ENCODE data around the gene RAP1GAP2.

RAP1GAP2 gene

DNA sequence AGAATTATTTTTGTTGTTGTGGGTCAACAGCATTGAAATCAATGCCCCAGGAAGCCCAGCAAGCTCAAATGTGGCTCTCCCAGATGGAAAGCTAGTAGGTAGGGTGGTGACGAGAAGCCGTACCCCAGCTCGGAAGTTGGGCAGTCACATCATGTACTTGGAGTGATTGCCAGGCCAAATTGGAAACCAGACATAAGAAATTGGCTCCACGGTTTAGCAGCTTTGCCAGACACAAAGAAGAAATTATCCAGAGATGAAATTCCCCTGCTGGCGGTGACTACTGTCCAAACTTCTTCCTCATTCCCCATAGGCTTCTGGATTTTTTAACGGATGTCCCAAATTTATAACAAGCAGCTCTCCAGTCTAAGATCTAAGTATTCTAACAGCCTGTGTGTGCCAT, 171.3 kb downstream of the RAP1GAP2 start:
- no peak for TF ChIP-seq ZNF23 (tag by site-specific recombination; IDR thresholded peaks at IDR 0.05; ENCODE audit: borderline replicate concordance)
- TF ChIP-seq ZNF239 (tag by site-specific recombination; IDR thresholded peaks at IDR 0.05): no peak
- TF ChIP-seq, protein P1, sequence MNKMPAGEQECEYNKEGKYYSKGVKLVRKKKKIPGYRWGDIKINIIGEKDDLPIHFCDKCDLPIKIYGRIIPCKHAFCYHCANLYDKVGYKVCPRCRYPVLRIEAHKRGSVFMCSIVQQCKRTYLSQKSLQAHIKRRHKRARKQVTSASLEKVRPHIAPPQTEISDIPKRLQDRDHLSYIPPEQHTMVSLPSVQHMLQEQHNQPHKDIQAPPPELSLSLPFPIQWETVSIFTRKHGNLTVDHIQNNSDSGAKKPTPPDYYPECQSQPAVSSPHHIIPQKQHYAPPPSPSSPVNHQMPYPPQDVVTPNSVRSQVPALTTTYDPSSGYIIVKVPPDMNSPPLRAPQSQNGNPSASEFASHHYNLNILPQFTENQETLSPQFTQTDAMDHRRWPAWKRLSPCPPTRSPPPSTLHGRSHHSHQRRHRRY (tag by site-specific recombination; IDR thresholded peaks at IDR 0.05): no peak
- TF ChIP-seq ZSCAN30 (tag by site-specific recombination; IDR thresholded peaks at IDR 0.05): no peak
- POLR2A ChIA-PET: no interaction called here
- Histone ChIP-seq H3K4me3 (ENCODE audit: low read depth, low read length) (no peak overlapping the region), H3K27ac (ENCODE audit: extremely low read depth, low read depth, low read length) (no peak overlapping the region), H3K4me1 (ENCODE audit: control insufficient read depth, insufficient read depth, low read length) (no peaks in the 10 kb centered on the region), H3K9me3 (ENCODE audit: control insufficient read depth, insufficient read depth, low read depth, low read length) (no peaks in the 10 kb centered on the region), H3K36me3 (ENCODE audit: control insufficient read depth in 2 of 2, insufficient read depth in 1 of 2, low read length in 2 of 2) (no peaks in the 10 kb centered on the region)
- CTCF ChIA-PET: interaction anchor here (0.6 to 1.1 kb wide), 3 partner anchors 31 to 859 kb away, joined by 3 to 4 read pairs (median 4); no protein-coding TSS in a partner anchor

DNA sequence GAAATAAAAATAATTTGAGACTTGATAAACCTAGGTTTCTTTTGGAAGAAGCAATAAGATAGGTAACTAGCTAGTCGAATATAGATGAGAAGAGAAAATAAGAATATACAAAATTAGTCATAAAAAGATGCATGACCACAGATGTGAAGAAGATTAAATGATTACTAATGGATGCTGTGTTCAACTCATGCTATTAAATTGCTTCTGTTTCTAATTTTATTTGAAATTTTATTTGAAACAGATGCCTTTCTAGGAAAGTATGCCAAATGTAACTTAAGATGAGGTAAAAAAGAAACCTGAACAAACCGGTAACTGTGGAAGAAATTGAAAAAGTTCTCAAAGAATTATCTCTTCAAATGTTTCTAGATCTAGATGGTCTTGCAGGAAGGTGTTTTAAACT, 175.6 kb downstream of the RAP1GAP2 start:
- Histone ChIP-seq H3K36me3 (ENCODE audit: control insufficient read depth in 2 of 2, insufficient read depth in 1 of 2, low read length in 2 of 2) (no peaks in the 10 kb centered on the region), H3K4me1 (ENCODE audit: control insufficient read depth, insufficient read depth, low read length) (peaks cover 6% of the 10 kb centered on the region; the same call in 1 of the 2 replicates), H3K27ac (ENCODE audit: extremely low read depth, low read depth, low read length) (no peak overlapping the region), H3K9me3 (ENCODE audit: control insufficient read depth, insufficient read depth, low read depth, low read length) (no peaks in the 10 kb centered on the region), H3K4me3 (ENCODE audit: low read depth, low read length) (no peak overlapping the region)
- TF ChIP-seq, protein P2, sequence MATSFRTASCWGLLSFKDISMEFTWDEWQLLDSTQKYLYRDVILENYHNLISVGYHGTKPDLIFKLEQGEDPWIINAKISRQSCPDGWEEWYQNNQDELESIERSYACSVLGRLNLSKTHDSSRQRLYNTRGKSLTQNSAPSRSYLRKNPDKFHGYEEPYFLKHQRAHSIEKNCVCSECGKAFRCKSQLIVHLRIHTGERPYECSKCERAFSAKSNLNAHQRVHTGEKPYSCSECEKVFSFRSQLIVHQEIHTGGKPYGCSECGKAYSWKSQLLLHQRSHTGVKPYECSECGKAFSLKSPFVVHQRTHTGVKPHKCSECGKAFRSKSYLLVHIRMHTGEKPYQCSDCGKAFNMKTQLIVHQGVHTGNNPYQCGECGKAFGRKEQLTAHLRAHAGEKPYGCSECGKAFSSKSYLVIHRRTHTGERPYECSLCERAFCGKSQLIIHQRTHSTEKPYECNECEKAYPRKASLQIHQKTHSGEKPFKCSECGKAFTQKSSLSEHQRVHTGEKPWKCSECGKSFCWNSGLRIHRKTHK (tag by site-specific recombination; IDR thresholded peaks at IDR 0.05): no peak
- no peak for TF ChIP-seq ZNF10 (tag by site-specific recombination; IDR thresholded peaks at IDR 0.05)
- TF ChIP-seq, protein P3, sequence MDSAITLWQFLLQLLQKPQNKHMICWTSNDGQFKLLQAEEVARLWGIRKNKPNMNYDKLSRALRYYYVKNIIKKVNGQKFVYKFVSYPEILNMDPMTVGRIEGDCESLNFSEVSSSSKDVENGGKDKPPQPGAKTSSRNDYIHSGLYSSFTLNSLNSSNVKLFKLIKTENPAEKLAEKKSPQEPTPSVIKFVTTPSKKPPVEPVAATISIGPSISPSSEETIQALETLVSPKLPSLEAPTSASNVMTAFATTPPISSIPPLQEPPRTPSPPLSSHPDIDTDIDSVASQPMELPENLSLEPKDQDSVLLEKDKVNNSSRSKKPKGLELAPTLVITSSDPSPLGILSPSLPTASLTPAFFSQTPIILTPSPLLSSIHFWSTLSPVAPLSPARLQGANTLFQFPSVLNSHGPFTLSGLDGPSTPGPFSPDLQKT (IDR thresholded peaks at IDR 0.05; ENCODE audit: borderline replicate concordance, low read depth, low read length): no peak
- TF ChIP-seq ZBTB17 (tag by site-specific recombination; IDR thresholded peaks at IDR 0.05): no peak
- TF ChIP-seq ZNF292 (tag by site-specific recombination; IDR thresholded peaks at IDR 0.05; ENCODE audit: borderline replicate concordance, low read depth): no peak
- TF ChIP-seq HOXA7 (CRISPR knock-in tag; IDR thresholded peaks at IDR 0.05; ENCODE audit: borderline replicate concordance): no peak
- TF ChIP-seq ZNF530 (tag by site-specific recombination; IDR thresholded peaks at IDR 0.05; ENCODE audit: low read depth): no peak
- TF ChIP-seq PRDM1 (tag by site-specific recombination; IDR thresholded peaks at IDR 0.05): no peak
- TF ChIP-seq ZSCAN23 (tag by site-specific recombination; IDR thresholded peaks at IDR 0.05): no peak
- ChIA-PET POLR2A (no interaction called here), CTCF (interaction anchor here (0.7 to 1.0 kb wide), 2 partner anchors 41 to 1323 kb away, joined by 3 to 4 read pairs; no protein-coding TSS in a partner anchor)

DNA sequence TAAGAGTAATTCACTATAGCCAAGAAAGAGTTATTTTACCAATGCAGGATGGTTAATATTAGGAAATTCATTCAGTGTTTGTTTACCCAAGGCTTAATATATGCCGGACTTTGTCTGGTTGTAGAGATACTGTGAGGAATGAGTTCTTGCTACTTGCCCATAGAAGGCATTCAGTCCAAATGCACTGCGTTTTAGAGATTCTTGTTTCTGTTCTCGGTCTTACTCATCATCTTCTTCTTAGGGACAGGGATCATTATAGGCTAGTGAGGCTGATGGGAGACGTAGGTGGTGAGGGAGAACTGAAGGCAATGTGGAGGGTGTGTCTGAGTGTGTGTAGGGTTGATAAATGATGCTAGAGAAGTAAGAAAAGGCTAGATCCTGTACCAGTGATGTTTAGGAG, 176.5 kb downstream of the RAP1GAP2 start:
- POLR2A ChIA-PET: no interaction called here
- no peak overlapping the region for H3K4me3 ChIP-seq (ENCODE audit: low read depth, low read length)
- no peak overlapping the region for H3K27ac ChIP-seq (ENCODE audit: extremely low read depth, low read depth, low read length)
- no peaks in the 10 kb centered on the region for H3K9me3 ChIP-seq (ENCODE audit: control insufficient read depth, insufficient read depth, low read depth, low read length)
- CTCF ChIA-PET: interaction anchor here (0.6 to 1.0 kb wide), 3 partner anchors 35 to 1323 kb away, joined by 3 read pairs; no protein-coding TSS in a partner anchor
- H3K36me3 ChIP-seq (ENCODE audit: control insufficient read depth in 2 of 2, insufficient read depth in 1 of 2, low read length in 2 of 2): no peaks in the 10 kb centered on the region
- H3K4me1 ChIP-seq (ENCODE audit: control insufficient read depth, insufficient read depth, low read length): peaks cover 6% of the 10 kb centered on the region; the same call in 1 of the 2 replicates
- TF ChIP-seq ZNF501 (tag by site-specific recombination; IDR thresholded peaks at IDR 0.05) (no peak), MZF1 (tag by site-specific recombination; IDR thresholded peaks at IDR 0.05; ENCODE audit: borderline replicate concordance) (no peak), ZNF394 (tag by site-specific recombination; IDR thresholded peaks at IDR 0.05; ENCODE audit: borderline replicate concordance) (no peak), ZNF701 (tag by site-specific recombination; IDR thresholded peaks at IDR 0.05) (no peak), ZNF514 (tag by site-specific recombination; IDR thresholded peaks at IDR 0.05) (no peak), ZNF302 (tag by site-specific recombination; IDR thresholded peaks at IDR 0.05; ENCODE audit: low read depth) (no peak), ZBTB20 (tag by site-specific recombination; IDR thresholded peaks at IDR 0.05) (no peak)
- TF ChIP-seq, protein P4, sequence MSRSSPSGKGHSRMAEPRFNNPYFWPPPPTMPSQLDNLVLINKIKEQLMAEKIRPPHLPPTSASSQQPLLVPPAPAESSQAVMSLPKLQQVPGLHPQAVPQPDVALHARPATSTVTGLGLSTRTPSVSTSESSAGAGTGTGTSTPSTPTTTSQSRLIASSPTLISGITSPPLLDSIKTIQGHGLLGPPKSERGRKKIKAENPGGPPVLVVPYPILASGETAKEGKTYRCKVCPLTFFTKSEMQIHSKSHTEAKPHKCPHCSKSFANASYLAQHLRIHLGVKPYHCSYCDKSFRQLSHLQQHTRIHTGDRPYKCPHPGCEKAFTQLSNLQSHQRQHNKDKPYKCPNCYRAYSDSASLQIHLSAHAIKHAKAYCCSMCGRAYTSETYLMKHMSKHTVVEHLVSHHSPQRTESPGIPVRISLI (tag by site-specific recombination; IDR thresholded peaks at IDR 0.05): no peak
- TF ChIP-seq, protein P5, sequence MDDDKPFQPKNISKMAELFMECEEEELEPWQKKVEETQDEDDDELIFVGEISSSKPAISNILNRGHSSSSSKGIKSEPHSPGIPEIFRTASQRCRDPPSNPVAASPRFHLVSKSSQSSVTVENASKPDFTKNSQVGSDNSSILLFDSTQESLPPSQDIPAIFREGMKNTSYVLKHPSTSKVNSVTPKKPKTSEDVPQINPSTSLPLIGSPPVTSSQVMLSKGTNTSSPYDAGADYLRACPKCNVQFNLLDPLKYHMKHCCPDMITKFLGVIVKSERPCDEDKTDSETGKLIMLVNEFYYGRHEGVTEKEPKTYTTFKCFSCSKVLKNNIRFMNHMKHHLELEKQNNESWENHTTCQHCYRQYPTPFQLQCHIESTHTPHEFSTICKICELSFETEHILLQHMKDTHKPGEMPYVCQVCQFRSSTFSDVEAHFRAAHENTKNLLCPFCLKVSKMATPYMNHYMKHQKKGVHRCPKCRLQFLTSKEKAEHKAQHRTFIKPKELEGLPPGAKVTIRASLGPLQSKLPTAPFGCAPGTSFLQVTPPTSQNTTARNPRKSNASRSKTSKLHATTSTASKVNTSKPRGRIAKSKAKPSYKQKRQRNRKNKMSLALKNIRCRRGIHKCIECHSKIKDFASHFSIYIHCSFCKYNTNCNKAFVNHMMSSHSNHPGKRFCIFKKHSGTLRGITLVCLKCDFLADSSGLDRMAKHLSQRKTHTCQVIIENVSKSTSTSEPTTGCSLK (tag by site-specific recombination; IDR thresholded peaks at IDR 0.05): no peak
- TF ChIP-seq, protein P6, sequence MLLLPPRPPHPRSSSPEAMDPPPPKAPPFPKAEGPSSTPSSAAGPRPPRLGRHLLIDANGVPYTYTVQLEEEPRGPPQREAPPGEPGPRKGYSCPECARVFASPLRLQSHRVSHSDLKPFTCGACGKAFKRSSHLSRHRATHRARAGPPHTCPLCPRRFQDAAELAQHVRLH (tag by site-specific recombination; IDR thresholded peaks at IDR 0.05): no peak
- TF ChIP-seq, protein P1 (tag by site-specific recombination; IDR thresholded peaks at IDR 0.05): no peak
